Activated naive CD4-positive, alpha-beta T cell treated with Interleukin-2 at 50 U/mL for 16 hours (primary cell): Measurements from ENCODE around the gene TBC1D17.

Experiments used
- DNase-seq: peaks from one replicate; pipeline ENCODE4 v3.0.0-alpha.2; 2020

TBC1D17 gene

DNA sequence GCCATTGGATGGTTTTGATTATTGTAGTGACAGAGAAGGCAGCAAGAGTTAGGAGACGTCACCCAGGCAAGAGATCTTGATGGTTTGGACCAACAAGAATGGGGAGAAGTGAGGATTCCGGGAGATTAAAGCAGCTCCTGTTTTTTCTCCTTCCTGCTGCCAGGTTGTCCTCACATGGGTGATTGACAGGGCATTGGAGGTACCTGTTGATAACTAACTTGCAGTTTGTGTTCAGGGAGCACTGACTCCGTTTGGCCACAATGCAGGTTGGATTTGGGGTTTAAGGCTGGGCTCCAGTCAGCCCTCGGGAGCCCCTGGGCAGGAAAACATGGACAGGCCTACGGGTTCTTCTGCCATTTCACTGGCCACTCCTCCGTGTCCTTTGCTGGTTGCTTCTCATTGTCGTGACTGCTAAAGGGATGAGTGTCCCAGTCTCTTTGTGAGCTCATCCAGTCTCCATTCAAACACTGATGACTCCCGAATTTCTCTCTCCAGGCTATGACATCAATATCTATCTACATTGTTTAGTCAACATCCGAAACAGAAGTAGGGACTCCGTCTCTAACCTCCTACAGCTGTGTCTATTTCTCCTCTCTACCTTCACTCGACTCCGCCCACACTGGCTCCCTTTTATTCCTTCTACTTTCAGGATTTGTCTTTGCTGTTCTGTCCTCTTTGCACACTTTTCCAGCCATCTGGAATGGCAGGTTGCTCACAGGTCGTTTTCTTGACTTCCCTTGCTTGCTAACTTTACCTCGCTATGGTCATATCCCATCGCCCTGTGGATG lies 27.9 kb upstream of the TBC1D17 start:
- no peak for DNase-seq

DNA sequence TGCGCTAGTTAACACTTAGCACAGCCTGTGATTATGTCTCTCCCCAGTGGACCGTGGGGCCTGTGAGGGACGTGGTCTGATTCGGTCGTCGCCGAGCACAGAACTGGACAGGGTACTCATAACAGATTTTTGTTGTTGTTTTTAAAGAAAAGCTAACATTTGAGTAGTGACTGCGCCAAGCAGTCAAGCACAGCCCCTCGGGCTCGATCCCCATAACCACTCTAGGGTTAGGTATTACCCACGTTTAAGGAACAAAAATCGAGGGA lies 27.3 kb upstream of the TBC1D17 start:
- DNase-seq: no peak

DNA sequence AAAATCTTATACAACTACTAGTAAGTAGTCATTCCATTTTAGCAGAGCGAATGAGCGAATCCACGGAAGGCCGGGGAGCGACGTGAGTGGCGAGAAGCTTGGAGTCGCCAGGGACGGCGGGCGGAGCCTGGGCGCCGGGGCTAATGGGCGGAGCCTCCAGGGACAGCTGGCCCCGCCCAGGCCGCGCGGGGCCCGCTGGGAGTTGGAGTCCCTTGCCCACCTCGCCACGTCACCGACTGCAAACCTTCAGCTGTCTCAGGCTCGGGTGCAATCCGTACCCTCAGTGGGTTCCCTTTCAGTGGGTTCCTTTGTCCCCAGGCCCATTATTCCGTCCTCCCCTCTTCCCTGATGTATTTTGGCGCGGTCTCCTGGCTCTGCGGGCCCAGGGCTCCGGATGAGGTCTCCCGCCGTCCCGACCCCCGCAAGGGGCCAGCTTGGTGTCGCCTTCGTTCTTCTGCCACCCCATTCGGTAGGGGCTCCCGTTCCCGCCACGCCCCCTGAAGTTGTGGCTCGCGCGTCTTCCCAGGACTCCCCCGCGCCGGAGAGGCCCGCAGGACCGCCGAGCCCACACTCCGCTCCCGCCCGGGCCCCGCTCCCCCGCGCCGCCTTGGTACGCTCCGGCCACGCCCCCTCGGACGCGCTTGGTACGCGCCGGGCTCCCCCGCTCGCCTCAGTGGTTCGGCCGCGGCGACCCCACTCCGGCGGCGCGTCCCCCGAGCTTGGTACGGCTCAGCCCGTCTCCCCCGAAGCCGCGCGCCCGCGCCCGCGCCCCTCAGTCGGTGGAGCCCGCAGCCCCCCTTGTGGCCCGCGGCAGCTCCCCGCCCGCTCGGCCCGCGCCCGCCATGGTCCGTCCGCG lies 26.8 kb upstream of the TBC1D17 start, which contains the start of gene PTOV1:
PTOV1 (plus strand) TSS at position 673 of the 856 bp plus-strand sequence.
- peak; percentile 88 for DNase-seq

DNA sequence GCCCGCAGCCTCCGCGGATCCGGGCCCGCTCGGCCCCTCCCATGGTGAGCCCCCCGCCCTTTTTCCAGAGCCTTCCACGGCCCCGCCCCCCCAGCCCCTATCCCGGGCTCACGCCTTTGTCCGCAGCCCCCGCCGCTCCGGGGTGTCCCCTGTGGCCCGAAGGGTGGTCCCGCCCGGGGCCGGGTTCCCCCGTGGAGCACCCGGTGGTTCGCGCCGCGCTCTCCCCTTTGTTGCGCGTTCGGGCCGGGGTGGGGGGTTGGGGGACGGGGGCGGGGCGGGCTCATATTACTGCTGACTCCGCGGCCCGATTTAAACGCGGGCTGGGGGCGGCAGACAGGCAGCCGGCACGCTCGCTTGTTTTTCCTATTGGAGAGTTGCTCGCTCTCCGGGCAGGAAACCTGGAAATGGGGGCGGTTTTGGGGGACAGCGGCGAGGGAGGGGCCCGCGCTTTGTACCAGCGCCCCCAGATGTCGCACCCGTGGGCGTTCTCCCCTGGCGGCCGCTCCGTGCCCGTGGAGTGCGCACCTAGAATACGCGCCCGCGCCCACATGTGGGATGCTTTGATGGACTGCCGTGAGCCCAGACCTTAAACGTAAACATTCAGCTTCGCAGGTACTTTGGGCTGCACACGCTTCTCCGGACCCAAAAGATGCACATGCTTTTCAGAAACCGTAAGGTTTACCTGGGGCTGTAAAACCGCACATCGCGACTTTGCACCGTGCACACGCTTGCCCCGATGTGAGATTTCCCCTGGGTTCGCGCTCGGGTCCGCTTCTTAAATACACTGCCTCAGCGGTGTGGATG lies 25.8 kb upstream of the TBC1D17 start:
- peak; percentile 37 for DNase-seq

DNA sequence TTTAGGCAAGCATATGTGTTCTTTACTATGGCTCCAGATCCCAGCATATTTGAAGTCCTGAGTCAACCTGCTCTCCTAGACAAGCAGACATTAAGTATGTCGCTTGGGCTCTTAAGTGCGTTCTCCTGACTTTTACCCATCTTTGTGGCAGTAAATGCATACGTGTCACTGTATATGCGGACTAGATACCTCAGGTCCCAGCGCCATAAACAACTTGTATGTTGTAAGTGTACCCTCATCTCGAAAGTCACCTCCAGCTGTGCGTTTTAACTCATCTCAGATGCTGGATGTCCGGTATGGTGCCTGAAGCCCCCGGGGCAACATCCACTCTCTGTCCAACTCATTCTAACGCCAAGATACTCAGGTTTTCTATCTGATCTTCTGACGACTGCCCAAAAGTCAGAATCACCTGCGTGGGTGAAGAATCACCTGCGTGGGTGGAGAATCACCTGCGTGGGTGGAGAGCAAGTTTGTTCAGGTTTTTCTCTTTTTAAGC lies 24.8 kb upstream of the TBC1D17 start:
- DNase-seq: no peak

DNA sequence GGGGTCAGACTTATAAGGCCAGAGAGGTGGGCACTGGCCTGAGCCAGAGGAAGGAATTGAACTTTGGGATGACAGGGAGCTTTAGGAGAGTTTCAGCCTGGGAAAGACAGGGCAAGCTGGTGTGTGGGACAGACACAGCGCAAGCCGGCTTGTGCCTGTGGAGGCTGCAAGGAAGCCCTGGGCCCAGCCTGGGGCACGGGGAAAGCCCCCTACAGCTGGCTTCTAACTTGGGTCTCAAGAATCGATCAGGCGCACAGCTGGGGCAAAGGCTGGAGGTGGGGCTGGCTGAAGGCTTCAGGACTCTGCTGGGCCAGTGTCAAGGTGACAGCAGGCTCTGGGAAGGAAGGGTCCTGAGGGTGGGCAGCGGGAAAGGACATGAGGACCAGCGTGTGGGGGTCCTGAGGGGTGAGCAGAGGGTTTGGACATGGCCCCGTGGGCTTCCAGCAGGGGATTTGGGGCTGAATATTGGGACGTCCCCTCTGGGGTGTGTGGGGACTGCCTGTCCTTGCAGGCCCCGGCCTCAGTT lies 23.6 kb upstream of the TBC1D17 start:
- no peak for DNase-seq

DNA sequence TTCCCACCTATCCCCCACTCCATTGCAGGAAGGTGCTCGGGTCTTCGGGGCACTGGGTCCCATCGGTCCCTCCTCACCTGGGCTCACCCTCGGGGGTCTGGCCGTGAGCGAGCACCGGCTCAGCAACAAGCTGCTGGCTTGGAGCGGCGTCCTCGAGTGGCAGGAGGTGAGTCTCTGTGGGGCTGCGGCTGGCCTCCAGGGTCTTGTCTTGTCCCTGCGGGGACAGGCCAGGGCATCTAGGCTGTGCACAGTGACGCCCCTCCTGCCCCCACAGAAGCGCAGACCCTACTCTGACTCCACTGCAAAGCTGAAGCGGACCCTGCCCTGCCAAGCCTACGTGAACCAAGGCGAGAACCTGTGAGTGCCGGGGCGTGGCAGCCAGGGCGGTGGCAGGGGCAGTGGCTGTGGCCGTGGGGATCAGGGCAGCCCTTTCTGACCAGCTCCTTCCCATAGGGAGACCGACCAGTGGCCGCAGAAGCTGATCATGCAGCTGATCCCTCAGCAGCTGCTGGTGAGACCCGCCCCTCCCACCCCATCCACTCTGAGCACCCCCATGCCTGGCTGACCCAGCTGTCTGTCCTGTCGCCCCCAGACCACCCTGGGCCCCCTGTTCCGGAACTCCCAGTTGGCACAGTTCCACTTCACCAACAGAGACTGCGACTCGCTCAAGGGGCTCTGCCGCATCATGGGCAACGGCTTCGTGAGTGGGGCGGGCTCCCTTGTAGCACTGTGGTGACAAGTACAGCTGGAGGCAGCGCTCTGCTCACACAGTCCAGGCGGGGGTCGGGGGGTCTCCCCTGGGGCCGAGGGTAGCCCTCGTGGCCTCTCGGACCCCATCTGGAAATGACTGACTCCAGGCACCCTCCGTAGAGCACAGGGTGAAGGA lies 22.9 kb upstream of the TBC1D17 start:
- DNase-seq: no peak

DNA sequence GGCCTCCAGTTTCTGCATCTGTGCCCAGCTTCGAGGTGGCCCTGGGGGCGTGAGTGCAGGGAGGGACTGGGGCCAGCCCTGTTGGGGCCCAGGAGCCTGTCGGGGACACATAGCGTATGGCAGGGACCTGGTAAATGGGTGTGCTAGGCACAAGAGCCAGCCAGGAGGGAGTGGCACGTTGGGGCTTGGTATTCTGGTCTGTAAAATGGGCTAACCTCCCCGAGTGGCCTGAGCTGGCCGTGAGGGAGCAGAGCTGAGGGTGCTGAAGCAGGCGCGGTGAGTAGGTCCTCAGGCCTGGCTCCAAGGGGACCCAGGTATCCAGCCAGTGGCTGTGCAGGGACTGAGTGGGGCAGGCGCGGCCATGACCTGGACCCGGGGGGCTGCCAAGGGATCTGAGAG lies 22.2 kb upstream of the TBC1D17 start:
- DNase-seq: no peak

DNA sequence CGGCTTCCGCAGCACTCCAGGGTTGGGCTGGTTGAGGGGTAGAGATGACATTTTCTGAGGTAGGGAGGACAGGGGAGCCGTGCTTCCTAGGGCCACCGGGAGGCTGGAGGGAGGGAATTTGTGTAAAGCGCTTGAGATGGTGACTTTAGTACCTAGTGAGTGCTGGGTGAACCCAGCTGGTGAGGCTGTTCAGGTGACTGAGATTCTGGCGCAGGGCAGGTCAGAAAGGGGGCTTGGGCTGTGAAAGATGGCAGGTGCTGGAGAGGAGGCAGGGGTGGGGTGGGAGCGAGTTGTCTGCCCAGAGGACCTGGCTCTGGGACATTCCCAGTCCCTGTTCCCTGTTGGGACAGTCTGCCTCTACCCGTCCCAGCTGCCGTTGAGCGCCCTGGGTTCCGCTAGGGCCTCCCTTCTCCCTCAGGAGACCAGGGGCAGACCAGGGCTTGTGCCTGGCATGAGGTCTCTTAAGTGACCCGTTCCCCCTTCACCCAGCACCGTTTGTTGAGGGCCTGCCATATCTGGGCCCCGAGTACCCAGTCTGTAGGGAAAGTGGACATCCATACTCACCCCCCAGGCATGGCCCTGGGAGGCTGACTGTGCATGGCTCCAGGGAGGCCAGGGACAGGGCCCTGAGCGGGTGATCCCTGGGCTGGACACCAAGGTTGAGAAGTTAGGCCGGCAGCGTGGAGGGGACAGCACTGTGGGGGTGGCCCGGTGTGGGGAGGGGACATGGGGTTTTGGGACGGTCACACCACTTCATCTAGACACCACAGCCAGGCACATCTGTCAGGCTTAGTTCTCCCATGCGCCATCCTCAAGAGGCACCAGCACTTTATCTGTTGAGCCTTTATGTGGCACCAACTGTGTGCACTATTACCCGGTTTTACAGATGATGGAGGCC lies 21.6 kb upstream of the TBC1D17 start:
- no peak for DNase-seq

DNA sequence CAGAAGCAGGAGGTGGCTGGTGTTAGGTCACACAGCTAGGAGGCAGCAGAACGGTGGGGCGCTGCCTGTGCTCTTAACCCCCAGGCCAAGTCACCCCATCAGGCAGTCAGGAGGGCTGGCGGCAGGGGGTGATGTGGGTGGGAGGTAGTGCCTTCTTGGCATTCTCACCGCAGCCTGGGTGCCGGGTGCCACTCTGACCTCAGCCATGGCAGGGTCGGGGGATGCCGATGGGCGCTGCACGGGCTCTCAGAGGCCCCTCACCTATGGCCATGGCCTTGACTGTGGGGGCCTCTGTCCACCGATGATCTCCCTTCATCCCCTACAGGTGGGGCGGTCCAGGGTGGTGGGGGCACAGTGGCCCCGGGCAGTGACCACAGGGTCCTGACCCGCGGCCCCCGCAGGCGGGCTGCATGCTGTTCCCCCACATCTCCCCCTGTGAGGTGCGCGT lies 20.9 kb upstream of the TBC1D17 start:
- no peak for DNase-seq

DNA sequence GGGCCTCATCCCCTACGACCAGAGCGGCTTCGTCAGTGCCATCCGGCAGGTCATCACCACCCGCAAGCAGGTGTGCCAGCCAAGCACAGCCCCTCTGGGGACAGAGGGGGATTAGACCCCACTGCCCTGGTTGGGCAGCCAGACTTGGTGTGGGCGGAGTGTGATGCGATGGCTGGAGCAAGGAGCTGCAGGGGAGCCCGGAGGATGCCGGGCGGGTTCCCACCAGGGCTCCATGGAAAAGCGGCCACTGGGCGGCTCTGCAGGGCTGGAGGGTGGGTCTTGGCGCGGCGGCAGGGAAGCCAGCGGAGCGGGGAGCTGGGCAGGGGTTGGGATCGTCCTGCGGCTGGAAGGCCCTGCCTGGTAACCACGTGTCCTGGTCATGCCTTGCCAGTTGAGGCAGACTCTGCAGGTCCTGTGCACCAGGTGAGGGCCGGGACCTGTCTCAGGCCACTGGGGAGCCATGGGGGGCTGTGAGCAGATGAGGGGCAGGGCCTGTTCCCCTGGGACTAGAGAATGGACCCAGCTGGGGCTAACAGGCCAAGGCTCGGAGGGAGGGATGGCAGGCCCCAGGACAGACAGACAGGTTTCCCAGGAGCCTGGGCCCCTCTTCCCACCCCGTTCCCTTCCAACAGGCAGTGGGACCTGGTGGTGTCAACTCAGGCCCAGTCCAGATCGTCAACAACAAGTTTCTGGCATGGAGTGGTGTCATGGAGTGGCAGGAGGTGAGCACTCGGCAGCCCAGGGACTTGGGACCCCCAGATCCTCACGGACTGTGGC lies 20.3 kb upstream of the TBC1D17 start:
- no peak for DNase-seq

DNA sequence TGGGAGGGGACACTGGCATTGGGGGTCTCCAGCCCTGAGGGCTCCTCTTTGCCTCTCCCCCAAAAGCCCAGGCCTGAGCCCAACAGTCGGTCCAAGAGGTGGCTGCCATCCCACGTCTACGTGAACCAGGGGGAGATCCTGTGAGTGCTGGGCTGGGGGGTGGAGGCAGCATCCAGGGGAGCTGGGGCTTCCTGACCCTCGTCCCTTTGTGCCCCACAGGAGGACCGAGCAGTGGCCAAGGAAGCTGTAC lies 19.7 kb upstream of the TBC1D17 start:
- DNase-seq: no peak

DNA sequence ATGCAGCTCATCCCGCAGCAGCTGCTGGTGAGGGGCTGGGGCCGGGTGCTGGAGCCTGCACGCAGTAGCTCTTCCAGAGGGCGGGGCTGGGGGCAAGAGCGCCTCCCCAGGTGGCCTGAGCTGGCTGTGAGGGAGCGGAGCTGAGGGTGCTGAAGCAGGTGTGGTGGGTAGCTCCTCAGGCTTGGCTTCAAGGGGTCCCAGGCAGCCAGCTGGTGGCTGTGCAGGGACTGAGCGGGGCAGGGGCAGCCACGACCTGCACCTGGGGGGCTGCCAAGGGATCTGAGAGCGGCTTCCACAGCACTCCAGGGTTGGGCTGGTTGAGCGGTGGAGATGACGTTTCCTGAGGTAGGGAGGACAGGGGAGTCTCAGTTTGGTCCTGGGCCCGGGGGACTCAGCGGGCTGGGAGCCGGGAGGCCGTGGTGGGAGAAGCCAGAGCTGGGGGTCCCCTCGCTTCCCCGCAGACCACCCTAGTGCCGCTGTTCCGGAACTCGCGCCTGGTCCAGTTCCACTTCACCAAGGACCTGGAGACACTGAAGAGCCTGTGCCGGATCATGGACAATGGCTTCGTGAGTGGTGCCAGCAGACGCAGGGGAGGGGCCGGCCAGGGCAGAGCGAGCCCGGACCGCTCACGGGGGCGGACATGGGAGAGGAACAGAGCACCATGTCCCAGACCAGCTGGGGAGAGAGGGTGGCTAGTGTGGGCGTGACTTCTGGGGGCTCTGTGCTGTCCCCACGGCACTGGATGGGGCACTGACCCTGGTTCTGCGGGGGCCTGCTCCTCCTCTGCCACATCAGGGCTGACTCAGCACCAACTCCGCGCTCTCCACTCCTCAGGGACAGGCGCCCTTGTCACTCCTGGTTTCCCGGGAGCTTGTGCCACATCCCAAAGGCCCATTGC lies 19.2 kb upstream of the TBC1D17 start:
- no peak for DNase-seq

DNA sequence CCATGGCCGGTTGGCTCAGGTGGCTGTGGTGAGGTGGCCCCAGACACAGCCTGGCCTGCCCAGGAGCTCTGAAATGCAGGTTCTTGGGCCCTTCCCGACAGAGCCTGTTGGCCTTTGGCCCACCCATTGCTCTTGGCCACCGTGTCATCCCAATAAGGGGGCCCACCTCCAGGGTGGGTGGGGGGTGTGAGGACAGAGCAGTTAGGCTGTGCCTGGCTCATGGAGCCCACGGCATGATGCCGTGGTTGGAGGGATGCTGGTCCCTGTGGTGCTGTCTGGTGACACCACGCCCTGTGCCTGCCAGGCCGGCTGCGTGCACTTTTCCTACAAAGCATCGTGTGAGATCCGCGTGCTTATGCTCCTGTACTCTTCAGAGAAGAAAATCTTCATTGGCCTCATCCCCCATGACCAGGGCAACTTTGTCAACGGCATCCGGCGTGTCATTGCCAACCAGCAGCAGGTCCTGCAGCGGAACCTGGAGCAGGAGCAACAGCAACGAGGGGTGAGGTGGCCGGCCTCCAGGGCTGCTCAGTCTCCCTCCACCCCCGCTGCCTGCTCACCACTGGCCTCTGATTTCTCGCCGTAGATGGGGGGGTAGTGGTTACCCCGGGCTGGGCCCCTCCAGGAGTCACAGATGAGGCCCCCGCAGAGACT lies 17.7 kb upstream of the TBC1D17 start:
- DNase-seq: no peak

DNA sequence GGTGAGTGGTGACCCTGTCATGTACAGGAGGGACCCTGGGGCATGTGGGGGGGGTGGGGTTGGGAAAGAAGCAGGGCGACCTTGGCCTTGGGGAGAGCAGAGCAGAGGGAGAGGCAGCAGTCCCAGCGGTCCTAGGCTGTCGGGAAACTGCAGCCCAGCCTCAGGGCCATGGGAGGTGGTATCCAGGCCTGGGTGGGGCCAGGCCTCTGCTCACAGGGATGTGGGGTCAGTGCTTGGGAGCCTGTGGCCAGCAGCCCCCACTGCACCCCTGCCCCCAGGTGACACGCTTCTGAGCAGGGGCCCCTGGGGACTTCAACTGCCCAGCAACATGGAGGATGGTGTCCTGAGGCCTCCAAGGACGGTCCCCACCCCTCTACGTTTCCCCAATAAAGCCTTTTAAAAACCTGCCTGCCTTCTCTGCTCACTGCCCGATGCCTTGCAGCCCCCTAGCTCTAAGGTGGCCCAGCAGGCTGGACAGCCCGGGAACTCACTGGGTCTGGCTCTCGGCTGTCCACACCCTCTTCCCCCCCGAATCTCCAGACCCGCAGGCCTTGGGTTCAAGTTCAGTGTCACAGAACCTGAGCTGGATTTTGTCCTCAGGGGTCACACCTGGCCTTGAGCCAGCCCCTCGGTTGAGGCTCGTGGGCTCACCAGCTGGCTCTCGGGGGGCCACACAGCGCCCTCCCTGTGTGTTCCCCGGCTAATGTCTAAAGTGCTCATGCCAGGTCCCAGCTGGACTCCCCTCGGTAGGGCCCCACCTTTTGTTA lies 17.0 kb upstream of the TBC1D17 start:
- no peak for DNase-seq

DNA sequence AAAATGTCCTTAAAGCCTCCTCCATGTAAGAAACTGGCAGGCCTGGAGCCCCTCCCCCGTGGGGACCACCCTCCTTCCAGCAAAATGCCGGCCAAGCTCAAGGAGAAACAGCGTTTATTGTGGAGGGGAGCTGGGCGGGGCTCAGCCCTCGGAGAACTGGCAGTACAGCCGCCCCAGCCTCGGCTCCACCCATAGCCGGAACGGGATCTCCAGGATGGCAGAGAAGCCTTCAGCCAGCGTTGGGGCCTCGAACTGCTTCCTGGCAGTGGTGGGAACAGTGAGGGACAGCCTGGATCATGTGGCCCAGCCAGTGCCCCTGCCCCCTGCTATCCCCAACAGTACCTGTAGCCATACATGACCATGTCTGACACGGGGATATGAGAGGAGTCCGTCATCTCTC lies 16.4 kb upstream of the TBC1D17 start:
- no peak for DNase-seq

DNA sequence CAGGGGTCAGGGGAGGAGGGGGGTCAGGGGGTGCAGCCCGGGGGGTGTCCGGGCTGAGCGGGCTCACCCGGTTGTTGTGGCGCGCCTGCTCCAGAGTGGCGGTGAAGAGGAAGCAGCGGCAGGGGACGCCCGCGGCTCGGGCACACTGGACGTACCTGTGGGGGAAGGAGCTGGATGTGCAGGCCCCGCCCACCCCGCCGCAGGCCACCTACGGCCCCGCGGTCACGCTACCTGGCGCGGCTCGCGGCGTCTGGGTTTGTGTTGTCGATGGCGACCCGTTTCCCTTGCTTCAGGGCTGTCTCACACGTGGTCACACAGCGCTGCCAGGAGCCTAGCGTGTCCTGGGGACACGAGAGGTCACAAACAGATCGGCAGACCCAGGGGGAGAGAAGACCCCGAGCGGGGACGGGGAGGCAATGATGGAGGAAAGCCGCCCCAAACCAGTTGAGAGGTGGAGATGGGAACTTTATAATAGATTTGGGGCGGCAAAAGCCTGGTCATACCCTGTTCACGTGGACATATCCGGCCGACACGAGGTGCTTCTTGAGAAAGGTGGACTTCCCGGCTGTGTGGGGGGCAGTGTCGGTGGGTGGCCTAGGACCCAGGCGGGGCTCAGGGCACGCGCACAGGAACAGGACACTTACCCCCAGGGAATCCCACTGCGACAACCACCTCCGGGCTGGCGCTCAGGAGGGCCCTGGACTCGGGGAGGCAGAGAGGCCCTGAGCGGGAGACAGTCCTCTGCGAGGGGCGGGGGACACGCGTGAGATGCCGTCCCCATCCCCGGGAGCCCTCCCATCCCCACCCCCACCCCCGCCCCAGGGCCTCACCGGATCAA lies 15.7 kb upstream of the TBC1D17 start:
- DNase-seq: no peak
